ENCODE measurements around the gene RAB30. TPM values are rescaled to one million over a fixed set of nuclear protein-coding genes. Genes with fewer than 3 reads are reported as not detected.
"Not testable (repeated sequence)": the region's sequence is repeated elsewhere in the genome, so short reads cannot be mapped to it uniquely, and the experiment has no call there.

The RAB30 gene
- polyA plus RNA-seq, 1 experiment, result 14.0 TPM

- no peak for TF ChIP-seq CTCF (IDR thresholded peaks at IDR 0.05; ENCODE audit: insufficient read depth, low read depth, low read length)
- H3K36me3 ChIP-seq (ENCODE audit: control insufficient read depth, insufficient read depth, low read length), result no peaks in the 10 kb centered on the region
- H3K4me3 ChIP-seq (ENCODE audit: low read depth, low read length), result no peak overlapping the region
- ChIA-PET CTCF (interaction anchor here (1.0 kb wide), 1 partner anchor 14 kb away, joined by 3 read pairs; no protein-coding TSS in a partner anchor), POLR2A (no interaction called here)
- no peaks in the 10 kb centered on the region for H3K27me3 ChIP-seq (ENCODE audit: control insufficient read depth, insufficient read depth, low read length)
- no peak for DNase-seq (ENCODE audit: low read depth)
These were observed 95.8 kb downstream of the RAB30 start for GRCh38 chr11:82975882-82976281.

GRCh38 chr11:82974851-82975250, 96.8 kb downstream of the RAB30 start:
- POLR2A ChIA-PET, result no interaction called here
- Histone ChIP-seq H3K27me3 (ENCODE audit: control insufficient read depth, insufficient read depth, low read length) (no peaks in the 10 kb centered on the region), H3K4me3 (ENCODE audit: low read depth, low read length) (no peak overlapping the region), H3K36me3 (ENCODE audit: control insufficient read depth, insufficient read depth, low read length) (no peaks in the 10 kb centered on the region)
- no peak for DNase-seq (ENCODE audit: low read depth)
- TF ChIP-seq CTCF (IDR thresholded peaks at IDR 0.05; ENCODE audit: insufficient read depth, low read depth, low read length), result no peak
- CTCF ChIA-PET, result interaction anchor here (1.0 kb wide), 1 partner anchor 15 kb away, joined by 3 read pairs; no protein-coding TSS in a partner anchor

GRCh38 chr11:82974135-82974534, 97.6 kb downstream of the RAB30 start:
- POLR2A ChIA-PET, result no interaction called here

GRCh38 chr11:82972103-82972502, 99.6 kb downstream of the RAB30 start:
- Histone ChIP-seq H3K27me3 (ENCODE audit: control insufficient read depth, insufficient read depth, low read length) (no peaks in the 10 kb centered on the region), H3K4me3 (ENCODE audit: low read depth, low read length) (no peak overlapping the region), H3K36me3 (ENCODE audit: control insufficient read depth, insufficient read depth, low read length) (no peaks in the 10 kb centered on the region)
- POLR2A ChIA-PET, result no interaction called here
- TF ChIP-seq CTCF (IDR thresholded peaks at IDR 0.05; ENCODE audit: insufficient read depth, low read depth, low read length), result no peak
- DNase-seq (ENCODE audit: low read depth), result no peak
- CTCF ChIA-PET, result no interaction called here

More at GRCh38 chr11:82974135-82974534, 97.6 kb downstream of the RAB30 start:
- TF ChIP-seq CTCF (IDR thresholded peaks at IDR 0.05; ENCODE audit: insufficient read depth, low read depth, low read length), result no peak
- no peak for DNase-seq (ENCODE audit: low read depth)
- Histone ChIP-seq H3K4me3 (ENCODE audit: low read depth, low read length) (no peak overlapping the region), H3K27me3 (ENCODE audit: control insufficient read depth, insufficient read depth, low read length) (no peaks in the 10 kb centered on the region), H3K36me3 (ENCODE audit: control insufficient read depth, insufficient read depth, low read length) (no peaks in the 10 kb centered on the region)
- CTCF ChIA-PET, result no interaction called here

GRCh38 chr11:82971519-82971946, 100.2 kb downstream of the RAB30 start:
- CTCF ChIA-PET; H3K27me3 ChIP-seq (ENCODE audit: control insufficient read depth, insufficient read depth, low read length); POLR2A ChIA-PET; H3K36me3 ChIP-seq (ENCODE audit: control insufficient read depth, insufficient read depth, low read length); H3K4me3 ChIP-seq (ENCODE audit: low read depth, low read length); DNase-seq (ENCODE audit: low read depth): not testable (repeated sequence)

GRCh38 chr11:82970507-82971083, 101.1 kb downstream of the RAB30 start:
- DNase-seq (ENCODE audit: low read depth); H3K36me3 ChIP-seq (ENCODE audit: control insufficient read depth, insufficient read depth, low read length); H3K4me3 ChIP-seq (ENCODE audit: low read depth, low read length); H3K27me3 ChIP-seq (ENCODE audit: control insufficient read depth, insufficient read depth, low read length); POLR2A ChIA-PET: not testable (repeated sequence)
- CTCF ChIA-PET, result interaction anchor here (1.0 kb wide), 1 partner anchor 14 kb away, joined by 4 read pairs; no protein-coding TSS in a partner anchor
